Pons (tissue), 1 donor: ENCODE data around the gene SYNE2.
"Not testable (repeated sequence)": the region's sequence is repeated elsewhere in the genome, so short reads cannot be mapped to it uniquely, and the experiment has no call there.

Experiments used
- DNase-seq: peaks from one replicate; pipeline ENCODE4 v3.0.0-alpha.2; 2016; ENCODE audit warnings: low spot score

Gene SYNE2

DNA sequence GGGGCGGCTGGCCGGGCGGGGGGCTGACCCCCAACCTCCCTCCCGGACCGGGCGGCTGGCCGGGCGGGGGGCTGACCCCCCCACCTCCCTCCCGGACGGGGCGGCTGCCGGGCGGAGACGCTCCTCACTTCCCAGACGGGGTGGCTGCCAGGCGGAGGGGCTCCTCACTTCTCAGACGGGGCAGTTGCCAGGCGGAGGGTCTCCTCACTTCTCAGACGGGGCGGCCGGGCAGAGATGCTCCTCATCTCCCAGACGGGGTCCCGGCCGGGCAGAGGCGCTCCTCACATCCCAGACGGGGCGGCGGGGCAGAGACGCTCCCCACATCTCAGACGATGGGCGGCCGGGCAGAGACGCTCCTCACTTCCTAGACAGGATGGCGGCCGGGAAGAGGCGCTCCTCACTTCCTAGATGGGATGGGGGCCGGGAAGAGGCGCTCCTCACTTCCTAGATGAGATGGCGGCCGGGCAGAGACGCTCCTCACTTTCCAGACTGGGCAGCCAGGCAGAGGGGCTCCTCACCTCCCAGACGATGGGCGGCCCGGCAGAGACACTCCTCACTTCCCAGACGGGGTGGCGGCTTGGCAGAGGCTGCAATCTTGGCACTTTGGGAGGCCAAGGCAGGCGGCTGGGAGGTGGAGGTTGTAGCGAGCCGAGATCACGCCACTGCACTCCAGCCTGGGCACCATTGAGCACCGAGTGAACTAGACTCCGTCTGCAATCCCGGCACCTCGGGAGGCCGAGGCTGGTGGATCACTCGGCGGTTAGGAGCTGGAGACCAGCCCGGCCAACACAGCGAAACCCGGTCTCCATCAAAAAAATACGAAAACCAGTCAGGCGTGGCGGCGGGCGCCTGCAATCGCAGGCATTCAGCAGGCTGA lies 185.3 kb downstream of the SYNE2 start:
- not testable (repeated sequence) for DNase-seq

DNA sequence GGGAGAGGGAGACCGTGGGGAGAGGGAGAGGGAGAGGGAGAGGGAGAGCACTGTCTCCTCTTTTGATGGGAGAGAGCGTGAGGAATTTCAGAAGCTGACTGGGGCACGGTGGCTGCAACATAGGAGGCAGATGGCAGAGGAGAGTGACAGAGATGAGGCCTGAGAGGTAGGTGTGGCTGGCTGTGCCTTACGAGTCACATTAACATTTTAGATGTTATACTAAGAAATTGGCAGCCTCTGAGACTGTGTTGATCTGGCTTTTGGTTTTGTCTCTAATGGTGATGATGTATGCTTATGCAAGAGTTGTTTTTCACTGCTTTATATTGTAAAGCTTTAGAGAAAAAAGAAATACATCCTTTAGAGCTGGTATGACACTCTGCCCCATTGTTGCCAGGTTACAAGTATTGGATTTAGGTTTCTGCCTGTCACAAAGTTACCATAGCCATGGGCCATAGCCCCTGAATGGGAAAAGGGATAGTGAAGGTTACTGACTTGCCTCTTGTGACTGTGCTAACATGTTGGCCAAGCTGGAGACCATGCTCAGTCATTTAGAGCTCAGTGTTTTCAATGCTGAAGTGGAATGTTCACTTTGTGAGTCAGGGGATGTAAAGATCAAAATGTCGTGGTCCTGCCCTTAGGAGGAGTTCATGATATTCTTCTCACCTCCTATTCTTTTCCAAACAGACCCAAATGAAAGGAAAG lies 186.2 kb downstream of the SYNE2 start:
- no peak for DNase-seq

DNA sequence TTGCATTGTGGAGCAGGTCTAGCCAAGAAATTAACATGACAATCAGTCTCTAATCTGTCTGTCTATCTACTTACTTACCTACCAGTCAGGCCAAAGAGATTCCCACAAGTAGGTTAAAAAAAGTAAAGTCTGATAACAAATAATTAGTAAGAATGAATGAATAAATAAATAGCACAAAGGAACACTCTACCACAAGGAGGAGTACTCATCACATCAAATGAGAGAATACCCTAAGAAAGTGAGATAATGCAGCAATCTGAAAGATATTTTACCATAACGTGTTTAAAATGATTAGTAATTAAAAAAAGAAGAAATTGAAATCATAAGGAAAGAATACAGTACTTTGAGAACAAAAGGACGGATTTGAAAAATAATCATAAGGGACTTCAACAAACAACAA lies 187.2 kb downstream of the SYNE2 start:
- no peak for DNase-seq

DNA sequence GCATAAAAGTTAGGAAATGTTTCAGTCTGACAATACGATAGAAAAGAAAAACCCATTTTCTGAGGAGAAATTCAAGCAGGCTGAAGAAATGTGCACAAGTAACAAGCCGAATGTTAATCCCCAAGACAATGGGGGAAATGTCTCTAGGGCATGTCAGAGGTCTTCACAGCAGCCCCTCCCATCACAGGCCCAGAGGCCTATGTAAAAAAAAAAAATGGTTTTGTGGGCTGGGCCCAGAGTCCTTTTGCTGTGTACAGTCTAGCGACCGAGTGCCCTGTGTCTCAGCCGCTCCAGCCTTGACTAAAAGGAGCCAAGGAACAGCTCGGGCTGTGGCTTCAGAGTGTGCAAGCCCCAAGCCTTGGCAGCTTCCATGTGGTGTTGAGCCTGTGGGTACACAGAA lies 190.5 kb downstream of the SYNE2 start:
- DNase-seq: not testable (repeated sequence)

DNA sequence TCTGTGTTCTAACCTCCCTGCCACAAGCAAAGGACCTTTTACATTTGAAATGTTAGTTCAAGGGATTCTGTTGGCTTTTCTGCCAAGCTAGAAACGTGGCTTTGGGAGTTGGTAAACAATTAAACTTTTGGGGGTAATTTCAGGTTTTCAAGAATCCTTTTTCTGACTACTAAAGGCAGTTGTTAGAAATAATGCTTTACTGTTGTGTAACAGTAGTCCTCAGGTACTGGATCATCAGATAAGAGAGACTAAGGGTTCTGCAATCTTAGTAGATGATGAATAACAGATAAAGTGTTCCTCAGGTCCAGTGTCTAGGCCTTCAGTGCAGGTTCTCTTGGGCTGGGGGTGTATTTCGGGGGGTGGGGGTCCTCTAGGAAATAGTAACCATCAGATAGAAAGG lies 192.3 kb downstream of the SYNE2 start:
- DNase-seq: no peak

DNA sequence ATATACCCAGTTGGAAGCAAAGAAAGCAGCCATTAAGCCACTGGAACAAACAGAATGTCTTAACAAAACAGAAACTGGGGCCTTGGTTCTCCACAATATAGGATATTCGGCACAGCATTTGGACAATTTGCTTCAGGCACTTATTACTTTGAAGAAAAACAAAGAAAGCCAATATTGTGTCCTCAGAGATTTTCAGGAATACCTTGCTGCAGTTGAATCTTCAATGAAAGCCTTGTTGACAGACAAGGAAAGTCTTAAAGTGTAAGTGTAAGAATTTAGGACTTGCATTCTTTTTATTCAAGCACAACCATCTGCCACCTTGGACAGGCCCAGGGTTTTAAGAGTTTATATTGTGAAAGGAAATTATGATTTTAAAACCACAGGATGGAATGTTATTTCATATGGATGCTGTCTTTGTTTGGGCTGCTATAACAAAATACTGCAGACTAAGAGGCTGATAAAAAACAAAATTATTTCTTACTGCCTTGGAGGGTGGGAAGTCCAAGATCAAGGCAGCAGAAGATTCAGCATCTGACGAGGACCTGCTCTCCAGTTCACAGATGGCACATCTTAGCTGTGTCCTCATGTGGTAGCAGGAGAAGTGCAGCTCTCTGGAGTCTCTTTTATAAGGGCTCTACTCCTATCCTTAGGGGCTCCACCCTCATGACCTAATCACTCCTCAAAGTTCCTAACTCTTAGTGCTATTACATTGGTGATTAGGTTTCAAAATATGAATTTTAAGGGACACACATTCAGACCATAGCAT lies 197.0 kb downstream of the SYNE2 start:
- DNase-seq: no peak

DNA sequence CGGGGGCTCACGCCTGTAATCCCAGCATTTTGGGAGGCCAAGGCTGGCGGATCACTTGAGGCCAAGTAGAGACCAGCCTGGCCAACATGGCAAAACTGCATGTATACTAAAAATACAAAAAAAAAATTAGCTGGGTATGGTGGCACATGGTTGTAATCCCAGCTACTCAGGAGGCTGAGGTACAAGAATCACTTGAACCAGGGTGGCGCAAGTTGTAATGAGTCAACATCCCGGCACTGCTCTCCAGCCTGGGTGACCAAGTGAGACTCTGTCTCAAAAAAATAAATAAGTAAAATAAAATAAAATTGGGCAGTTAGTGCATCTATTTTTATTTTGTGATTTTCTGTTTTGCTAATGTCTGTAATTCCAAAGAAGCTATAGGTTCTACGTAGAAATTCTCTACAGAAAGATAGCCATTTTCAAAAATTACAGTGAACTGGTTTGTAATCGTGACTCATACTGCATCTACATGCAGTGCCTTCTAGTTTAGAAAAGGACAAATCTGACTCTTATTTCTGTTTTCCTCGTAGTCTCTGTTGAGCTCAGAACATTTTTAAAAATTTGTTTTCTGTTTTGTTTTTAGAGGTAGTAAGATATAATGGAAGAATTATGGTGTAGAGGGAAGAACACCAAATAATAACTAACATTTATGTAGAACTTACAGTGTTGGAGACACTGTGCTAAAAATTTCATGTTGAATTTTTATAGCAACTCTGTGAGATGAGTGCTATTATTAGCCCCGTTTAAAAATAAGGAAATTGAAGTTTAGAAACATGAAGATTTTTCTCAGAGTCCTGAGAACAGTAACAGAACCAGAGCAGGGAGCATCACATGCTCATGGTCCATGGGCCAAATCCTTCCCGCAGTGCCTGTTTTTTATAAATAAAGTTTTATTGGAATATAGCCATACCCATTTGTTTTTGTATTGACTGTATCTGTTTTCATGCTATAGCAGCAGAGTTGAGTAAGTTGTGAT lies 201.2 kb downstream of the SYNE2 start:
- no peak for DNase-seq

DNA sequence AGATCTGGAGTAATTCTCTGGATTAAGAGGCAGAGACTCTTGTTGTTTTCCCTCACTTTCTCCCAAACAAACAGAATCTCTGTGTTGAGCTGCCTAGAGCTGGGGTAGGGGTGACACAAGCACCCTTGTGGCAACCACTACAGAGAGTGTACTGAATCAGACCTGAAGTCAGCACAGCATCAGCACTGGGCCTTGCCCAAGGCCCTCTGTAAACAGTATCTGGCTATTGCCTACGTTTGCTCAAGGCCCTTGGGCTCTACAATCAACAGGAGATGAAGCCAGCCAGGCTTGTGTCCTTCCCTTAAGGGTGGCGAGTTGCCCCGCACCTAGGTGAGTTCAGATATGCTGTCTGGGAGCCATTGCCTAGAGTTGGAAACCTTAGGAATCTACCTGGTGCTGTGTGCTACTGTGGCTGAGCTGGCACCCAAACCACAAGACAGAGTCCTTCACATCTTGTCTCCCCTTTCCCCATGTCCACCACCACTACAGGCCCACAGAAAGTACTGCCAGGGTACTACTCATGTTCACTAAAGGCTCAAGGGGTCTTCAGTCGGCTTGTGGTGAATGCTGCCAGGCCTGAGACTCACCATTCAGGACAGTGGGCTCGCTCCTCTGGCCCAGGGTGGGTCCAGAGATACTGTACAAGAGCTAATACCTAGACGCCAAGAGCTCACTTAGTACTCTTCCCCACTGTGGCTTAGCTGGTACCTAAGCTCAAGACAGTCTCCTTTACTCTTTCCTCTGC lies 206.8 kb downstream of the SYNE2 start:
- no peak for DNase-seq

DNA sequence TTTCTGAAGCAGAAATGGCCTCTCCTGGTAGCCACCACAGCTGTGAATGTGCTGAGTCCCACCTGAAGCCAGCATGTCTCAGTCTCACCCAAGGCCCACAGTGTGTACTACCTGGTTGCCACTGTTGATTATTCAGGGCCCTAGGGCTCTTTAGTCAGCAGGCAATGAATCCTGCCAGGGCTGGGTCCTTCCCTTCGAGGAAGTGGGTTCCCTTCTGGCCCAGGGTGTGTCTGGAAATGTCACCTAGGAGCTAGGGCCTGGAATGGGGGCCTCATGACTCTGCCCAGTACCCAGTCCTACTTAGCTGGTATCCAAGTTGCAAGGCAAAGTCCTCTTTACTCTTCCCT lies 207.4 kb downstream of the SYNE2 start:
- no peak for DNase-seq

DNA sequence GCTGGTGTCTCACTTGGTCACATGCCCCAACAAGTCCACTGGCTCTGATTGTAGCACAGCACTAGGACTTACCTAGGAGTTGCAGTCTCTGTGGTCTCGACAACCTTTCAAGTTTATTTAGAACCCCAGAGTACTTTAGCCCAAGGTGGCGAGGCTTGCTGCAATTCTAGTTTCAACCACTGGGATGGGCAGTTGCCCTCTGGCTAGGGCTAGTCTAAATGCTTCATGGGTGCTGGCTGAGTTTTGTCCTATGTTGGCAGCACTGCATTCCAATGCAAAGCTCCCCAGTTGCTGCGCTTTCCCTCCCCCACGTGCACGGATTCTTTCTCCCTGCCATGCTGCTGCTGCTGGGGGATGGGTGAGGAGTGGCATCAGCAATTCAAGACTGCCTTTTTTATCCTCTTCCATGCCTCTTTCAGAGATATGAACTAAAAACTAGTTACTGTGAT lies 207.9 kb downstream of the SYNE2 start:
- DNase-seq: no peak

DNA sequence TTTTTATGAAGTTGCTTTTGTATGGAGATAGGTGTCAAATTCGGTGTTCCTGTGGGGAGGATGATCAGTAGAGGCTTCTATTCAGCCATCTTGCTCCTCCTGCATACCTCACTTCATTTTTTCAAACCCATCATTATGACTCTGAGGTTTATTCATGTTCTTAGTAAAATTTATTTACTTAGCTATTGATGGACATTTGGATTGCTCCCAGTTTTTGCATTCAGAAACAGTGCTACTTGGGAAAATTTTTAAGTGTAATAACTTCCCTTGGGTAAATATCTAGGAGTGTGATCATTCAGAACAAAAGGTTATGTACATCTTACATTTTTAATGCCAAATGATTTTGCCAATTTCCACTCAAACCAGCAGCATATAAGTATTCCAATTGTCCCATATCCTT lies 208.3 kb downstream of the SYNE2 start:
- no peak for DNase-seq

DNA sequence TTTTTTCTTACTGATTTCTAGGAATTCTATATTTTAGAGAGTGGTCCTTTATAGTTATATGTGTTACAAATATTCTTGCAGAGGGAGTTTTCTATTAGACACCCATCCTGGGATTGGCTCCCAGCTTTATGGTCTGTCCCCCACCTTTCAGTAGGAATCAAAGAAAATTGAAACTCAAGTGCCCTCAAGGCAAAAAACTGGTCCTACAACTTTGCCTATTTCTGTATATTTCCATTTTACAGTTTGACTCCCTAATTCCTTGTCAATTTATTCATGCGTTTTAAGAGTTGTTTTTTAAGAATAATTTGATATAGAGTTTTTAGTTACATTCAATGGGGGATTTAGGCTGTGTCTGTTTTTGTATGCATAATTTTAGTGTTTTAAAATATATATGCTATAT lies 208.9 kb downstream of the SYNE2 start:
- DNase-seq: no peak

DNA sequence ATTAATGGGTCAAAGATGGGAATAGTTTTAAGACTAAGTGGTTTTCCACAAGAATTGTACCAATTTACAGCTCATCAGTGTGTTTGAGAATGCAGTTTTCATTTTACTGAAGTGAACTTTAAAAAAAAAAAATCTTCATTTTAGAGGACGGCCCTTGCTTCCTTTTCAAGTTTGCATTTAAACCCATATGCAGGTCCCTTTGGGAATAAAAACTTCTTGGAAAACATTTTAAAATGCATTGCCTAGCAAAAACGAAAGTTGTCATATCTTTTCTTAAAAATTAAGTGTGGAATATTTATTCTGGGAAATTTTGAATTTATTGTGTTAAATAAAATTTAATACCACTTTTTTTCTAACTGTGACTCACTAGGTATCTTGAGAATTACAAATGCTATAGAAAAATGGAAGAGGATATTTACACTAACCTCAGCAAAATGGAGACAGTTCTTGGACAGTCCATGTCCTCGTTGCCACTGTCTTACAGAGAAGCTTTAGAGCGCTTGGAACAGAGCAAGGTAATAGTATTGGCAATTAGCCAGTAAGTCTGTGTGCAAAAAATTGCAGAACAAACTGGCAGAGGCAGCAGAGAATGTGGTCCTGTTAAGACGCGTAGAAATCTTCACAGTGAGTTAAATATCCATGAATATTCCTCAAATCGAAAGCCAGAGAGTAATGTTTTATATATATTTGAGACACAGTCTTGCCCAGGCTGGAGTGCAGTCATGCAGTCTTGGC lies 209.7 kb downstream of the SYNE2 start:
- DNase-seq: no peak

DNA sequence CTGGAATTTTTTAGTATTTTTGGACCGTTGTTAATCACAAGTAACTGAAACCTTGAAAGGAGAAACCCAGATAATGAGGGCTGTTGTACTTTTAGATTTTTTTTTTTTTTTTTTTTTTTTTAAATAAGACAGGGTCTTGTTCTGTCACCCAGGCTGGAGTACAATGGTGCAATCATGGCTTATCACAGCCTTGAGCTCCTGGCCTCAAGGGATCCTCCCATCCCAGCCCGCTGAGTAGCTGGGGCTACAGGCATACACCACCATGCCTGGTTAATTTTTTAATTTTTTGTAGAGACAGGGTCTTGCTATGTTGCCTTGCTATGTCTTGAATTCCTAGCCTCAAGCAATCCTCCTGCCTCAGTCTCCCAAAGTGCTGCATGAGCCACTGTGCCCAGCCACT lies 211.6 kb downstream of the SYNE2 start:
- no peak for DNase-seq

DNA sequence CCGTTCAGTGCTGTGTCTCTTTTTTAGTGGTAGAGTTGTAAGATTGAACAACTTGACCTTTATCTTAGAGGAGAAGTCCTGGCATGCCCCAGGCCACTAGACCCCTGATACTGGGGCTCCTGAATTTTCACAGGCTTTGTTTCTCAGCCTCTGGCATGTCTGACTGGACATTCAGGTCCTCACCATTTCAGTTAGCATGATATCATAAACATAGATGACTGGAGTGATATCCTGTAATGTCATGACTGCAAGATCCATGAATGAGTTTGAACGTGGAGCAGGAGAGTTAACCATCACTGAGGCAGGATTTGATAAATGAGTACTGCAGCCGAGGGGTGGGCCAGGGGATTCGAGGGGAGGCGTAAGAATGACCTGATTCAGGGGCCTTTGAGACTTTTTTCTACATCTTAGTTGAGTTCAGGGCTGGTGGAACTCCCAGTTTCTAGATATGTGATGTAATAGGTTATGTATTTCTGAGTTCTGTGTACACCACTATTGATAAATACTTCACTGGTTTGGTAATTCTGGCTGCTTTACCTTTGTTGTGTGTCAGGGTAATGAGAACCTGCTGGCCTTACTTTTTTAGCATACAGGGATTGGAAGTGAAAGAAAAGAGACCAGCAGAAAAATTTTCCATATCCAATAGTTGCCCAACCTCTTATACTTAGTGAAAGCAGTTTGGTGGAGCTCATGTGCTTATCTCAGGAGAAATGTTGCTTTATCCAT lies 217.0 kb downstream of the SYNE2 start:
- no peak for DNase-seq

DNA sequence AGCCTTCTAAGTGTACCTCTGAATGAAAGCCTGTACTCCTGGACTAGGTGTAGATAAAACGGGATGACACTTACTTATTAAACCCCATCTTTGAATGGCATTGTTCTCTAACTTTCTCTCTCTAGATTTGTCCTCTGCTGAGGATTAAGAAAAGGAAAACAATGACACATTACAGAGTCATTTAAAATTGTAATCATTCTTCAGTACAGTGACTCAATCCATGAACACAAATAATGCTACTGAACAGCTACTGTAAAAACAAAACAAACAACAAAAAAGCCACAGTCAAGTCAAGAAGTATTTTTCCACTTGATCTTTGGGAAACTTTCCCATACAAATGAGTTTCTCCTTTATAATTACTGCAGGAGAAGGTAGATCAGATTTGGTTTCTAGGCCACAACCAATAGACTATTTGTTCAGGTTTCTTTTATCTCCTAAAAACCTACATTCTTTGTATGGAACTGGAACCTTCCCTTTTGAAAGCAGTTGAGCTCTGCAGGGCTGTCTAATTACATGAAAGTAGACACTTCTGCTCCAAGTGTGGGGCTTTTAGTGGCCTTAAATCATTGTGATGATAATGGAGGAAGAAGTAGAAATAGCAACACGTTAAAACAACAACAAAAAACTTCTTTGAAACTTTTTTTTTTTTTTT lies 222.3 kb downstream of the SYNE2 start:
- DNase-seq: no peak

DNA sequence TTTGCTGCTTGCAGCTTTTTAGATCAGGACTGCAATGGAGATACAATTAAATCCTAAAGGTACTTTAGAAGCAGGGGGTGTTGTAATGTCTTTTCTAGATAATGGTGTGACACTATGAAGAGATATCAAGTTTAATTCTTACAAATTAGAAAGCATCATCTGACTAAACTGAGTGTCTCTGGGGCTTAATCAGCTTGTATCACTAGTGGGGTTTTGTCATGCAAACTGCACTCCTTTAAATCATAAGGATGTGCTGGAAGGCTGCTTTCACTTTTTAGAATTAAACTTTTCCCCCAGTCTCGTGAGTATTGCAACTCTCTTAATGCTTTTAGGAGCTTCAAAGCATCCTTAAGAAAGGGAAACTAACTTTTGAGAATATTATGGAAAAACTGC lies 222.8 kb downstream of the SYNE2 start:
- DNase-seq: no peak

DNA sequence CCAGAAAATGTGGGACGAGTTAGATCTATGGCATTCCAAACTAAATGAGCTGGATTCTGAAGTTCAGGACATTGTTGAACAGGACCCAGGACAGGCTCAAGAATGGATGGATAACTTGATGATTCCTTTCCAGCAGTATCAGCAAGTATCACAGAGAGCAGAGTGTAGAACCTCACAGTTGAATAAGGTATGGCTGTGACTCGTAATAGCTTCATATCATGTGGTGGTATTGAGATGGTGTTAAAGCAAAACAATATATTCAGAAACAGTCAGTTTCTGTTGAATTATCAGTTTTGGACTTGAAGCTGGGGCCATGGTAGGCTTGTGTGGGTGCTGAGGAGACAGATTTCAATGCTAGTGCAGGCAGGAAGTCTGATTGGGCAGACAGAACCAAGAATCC lies 227.6 kb downstream of the SYNE2 start:
- no peak for DNase-seq

DNA sequence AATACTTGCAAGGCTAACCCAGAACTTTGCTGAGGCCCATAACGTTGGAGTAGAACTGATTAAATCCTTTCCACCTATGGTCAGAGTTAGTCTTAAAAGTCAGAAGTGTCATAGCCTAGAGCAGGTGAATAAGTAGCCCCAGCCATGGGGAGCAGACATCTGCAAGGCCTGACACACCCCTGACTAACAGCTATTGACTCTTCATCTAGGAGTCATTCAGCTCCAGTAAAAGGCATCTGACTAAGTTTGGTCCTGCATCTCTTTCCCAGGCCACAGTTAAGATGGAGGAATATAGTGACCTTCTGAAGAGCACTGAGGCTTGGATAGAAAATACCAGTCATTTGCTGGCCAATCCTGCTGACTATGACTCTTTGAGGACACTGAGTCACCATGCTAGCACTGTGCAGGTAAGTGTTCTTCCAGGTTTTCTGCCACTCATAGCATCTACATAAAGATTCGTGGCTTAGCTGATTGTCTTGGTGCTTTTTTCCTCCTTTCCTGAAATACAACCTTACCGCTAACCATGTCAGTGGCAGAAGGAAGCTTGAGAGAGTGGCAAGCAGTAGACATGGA lies 228.5 kb downstream of the SYNE2 start:
- DNase-seq: no peak
